BLaER1 (cell line): ENCODE results near the gene RAB26.
"Not testable (repeated sequence)": the region's sequence is repeated elsewhere in the genome, so short reads cannot be mapped to it uniquely, and the experiment has no call there.

Experiments used
- H3K27ac ChIP-seq: shearing (Covaris generic); formaldehyde crosslinking; 2 replicates; pipeline ENCODE4 v1.8.1; 2022
- H3K27me3 ChIP-seq: shearing (Covaris generic); formaldehyde crosslinking; 2 replicates; pipeline ENCODE4 v1.8.1; 2022
- H3K36me3 ChIP-seq: shearing (Covaris generic); formaldehyde crosslinking; 2 replicates; pipeline ENCODE4 v1.8.1; 2022
- H3K4me1 ChIP-seq: shearing (Covaris generic); formaldehyde crosslinking; 2 replicates; pipeline ENCODE4 v1.8.1; 2022
- H3K4me2 ChIP-seq: shearing (Covaris generic); formaldehyde crosslinking; 2 replicates; pipeline ENCODE4 v1.8.1; 2022
- H3K4me3 ChIP-seq: shearing (Covaris generic); formaldehyde crosslinking; 2 replicates; pipeline ENCODE4 v1.8.1; 2022
- H3K9ac ChIP-seq: shearing (Covaris generic); formaldehyde crosslinking; 2 replicates; pipeline ENCODE4 v1.8.1; 2022
- H3K9me3 ChIP-seq: shearing (Covaris generic); formaldehyde crosslinking; 2 replicates; pipeline ENCODE4 v1.8.1; 2022
- H4K20me1 ChIP-seq: shearing (Covaris generic); formaldehyde crosslinking; 2 replicates; pipeline ENCODE4 v1.8.1; 2022
- Cebpa-rat ChIP-seq: shearing (Covaris generic); IDR thresholded peaks from 2 replicates; pipeline ENCODE4 v1.8.1; 2022

RAB26 gene

DNA sequence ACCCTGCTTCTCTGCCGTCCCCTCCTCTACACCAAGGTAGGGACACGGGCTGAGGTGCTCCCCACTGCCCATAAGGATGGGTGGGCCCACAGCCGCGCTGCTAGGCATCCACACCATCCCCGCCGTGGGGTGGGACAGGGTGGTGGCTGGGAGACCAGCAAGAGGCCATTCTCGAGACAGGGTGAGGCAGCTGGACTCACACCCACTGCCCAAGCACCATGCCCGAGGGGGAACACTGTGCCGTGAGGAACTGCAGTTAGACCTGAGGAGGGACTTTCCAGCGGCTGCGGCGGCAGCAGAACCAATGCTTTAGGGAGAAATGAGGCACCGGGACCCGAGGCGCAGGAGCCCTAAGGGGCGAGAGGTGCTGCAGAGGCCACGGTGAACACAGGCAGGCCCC lies 26.0 kb upstream of the RAB26 start:
- Histone ChIP-seq H3K27me3 (no peaks in the 10 kb centered on the region), H3K9me3 (no peaks in the 10 kb centered on the region), H4K20me1 (peaks cover 82% of the 10 kb centered on the region), H3K36me3 (peaks cover under 1% of the 10 kb centered on the region; the same call in 1 of the 2 replicates), H3K4me2 (no peak overlapping the region), H3K4me1 (peaks cover 57% of the 10 kb centered on the region), H3K4me3 (no peak overlapping the region), H3K27ac (no peak overlapping the region), H3K9ac (no peak overlapping the region)
- no peak for TF ChIP-seq Cebpa-rat

GRCh38 chr16:2122934-2123683 lies 25.3 kb upstream of the RAB26 start:
- H3K4me3 ChIP-seq, H3K27me3 ChIP-seq, H3K9ac ChIP-seq, H3K9me3 ChIP-seq, H3K36me3 ChIP-seq, H3K27ac ChIP-seq: not testable (repeated sequence)
- Histone ChIP-seq H3K4me2 (peak overlapping the region; percentile 90), H4K20me1 (peaks cover 84% of the 10 kb centered on the region), H3K4me1 (peaks cover 59% of the 10 kb centered on the region)

GRCh38 chr16:2123706-2124376 lies 24.6 kb upstream of the RAB26 start:
- H3K9ac ChIP-seq = peak overlapping the region; percentile 80
- peak overlapping the region; percentile 86 for H3K27ac ChIP-seq
- H3K36me3 ChIP-seq, H3K9me3 ChIP-seq, H3K27me3 ChIP-seq: not testable (repeated sequence)
- H4K20me1 ChIP-seq = peaks cover 80% of the 10 kb centered on the region
- H3K4me2 ChIP-seq = peak overlapping the region; percentile 90
- peak overlapping the region; percentile 57 for H3K4me3 ChIP-seq
- peaks cover 64% of the 10 kb centered on the region for H3K4me1 ChIP-seq

DNA sequence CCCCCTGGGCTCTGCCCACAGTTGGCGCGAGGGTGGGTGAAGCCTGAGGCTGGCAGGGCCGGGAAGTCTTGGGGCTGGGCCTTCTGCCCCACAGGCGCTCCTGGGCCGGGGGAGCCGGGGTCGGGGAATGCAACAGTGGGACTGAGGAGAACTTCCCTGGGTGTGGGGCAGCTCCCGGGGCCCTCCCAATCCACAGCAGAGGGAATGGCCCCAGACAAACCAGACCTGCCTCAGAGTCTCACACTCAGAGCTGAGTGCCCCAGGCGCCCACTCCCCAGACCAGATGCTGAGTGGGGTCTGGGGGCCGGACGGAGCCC lies 24.1 kb upstream of the RAB26 start:
- H3K4me2 ChIP-seq = peak overlapping the region; percentile 90
- H3K36me3 ChIP-seq, H3K9me3 ChIP-seq, H3K27me3 ChIP-seq: not testable (repeated sequence)
- peaks cover 69% of the 10 kb centered on the region for H3K4me1 ChIP-seq
- peaks cover 76% of the 10 kb centered on the region for H4K20me1 ChIP-seq
- peak overlapping the region; percentile 57 for H3K4me3 ChIP-seq
- peak overlapping the region; percentile 80 for H3K9ac ChIP-seq
- peak overlapping the region; percentile 86 for H3K27ac ChIP-seq

GRCh38 chr16:2124694-2125444 lies 23.6 kb upstream of the RAB26 start:
- not testable (repeated sequence) for H3K27me3 ChIP-seq, H3K36me3 ChIP-seq, H3K9me3 ChIP-seq
- Histone ChIP-seq H4K20me1 (peaks cover 72% of the 10 kb centered on the region), H3K4me3 (peak overlapping the region; percentile 57), H3K4me2 (peak overlapping the region; percentile 90), H3K27ac (peak overlapping the region; percentile 86), H3K9ac (peak overlapping the region; percentile 80), H3K4me1 (peaks cover 74% of the 10 kb centered on the region)

GRCh38 chr16:2125609-2126008 lies 22.8 kb upstream of the RAB26 start:
- not testable (repeated sequence) for H3K27me3 ChIP-seq, H3K9me3 ChIP-seq, H3K36me3 ChIP-seq
- Histone ChIP-seq H3K4me2 (peak overlapping the region; percentile 90), H4K20me1 (peaks cover 74% of the 10 kb centered on the region), H3K27ac (peak overlapping the region; percentile 86), H3K4me3 (peak overlapping the region; percentile 57), H3K9ac (peak overlapping the region; percentile 80), H3K4me1 (peaks cover 81% of the 10 kb centered on the region)

DNA sequence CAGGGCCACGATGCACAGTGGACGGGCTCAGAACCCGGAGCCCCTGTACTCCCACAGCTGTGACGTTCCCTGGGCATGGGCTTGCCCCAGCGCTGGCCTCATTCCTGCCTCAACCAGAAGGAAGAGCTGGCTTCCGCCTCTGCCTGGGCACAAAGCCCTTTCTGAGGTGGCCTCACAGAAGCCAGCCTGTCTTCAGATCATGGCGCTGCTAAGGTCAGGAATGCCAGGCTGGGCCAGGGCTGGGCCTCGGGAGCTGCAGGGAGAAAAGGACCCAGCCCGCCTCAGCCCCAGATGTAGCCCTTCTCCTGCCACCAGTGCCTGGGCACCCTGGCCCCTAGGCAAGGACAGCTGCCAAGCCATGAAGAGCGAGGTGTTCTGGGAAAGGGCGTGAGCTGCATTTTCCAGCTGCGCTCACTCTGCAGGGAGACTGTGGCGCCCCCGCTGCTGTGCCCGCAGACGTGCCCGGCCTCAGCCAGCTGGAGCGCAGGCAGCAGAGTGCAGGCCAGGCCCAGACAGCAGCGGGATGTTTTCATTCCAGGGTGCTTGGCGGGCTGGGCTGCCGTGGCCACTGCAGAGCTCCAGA lies 22.2 kb upstream of the RAB26 start:
- H3K27me3 ChIP-seq, H3K36me3 ChIP-seq, H3K9me3 ChIP-seq, H3K4me3 ChIP-seq: not testable (repeated sequence)
- H3K4me1 ChIP-seq = peaks cover 80% of the 10 kb centered on the region
- peaks cover 70% of the 10 kb centered on the region for H4K20me1 ChIP-seq
- H3K9ac ChIP-seq = peak overlapping the region; percentile 80
- H3K4me2 ChIP-seq = peak overlapping the region; percentile 90
- H3K27ac ChIP-seq = peak overlapping the region; percentile 86; the same call in 1 of the 2 replicates

GRCh38 chr16:2126928-2127556 lies 21.4 kb upstream of the RAB26 start:
- not testable (repeated sequence) for H3K9ac ChIP-seq, H3K4me3 ChIP-seq

GRCh38 chr16:2127630-2128280 lies 20.7 kb upstream of the RAB26 start:
- Histone ChIP-seq H3K4me1 (peaks cover 67% of the 10 kb centered on the region), H4K20me1 (peaks cover 55% of the 10 kb centered on the region), H3K4me2 (peak overlapping the region; percentile 90; the same call in 1 of the 2 replicates)
- not testable (repeated sequence) for H3K36me3 ChIP-seq, H3K27ac ChIP-seq, H3K9ac ChIP-seq, H3K4me3 ChIP-seq, H3K27me3 ChIP-seq, H3K9me3 ChIP-seq

More at GRCh38 chr16:2126928-2127556, 21.4 kb upstream of the RAB26 start:
- H3K9me3 ChIP-seq, H3K36me3 ChIP-seq, H3K27me3 ChIP-seq: not testable (repeated sequence)
- peaks cover 72% of the 10 kb centered on the region for H3K4me1 ChIP-seq
- H3K27ac ChIP-seq = peak overlapping the region; percentile 58; the same call in 1 of the 2 replicates
- H3K4me2 ChIP-seq = peak overlapping the region; percentile 90
- H4K20me1 ChIP-seq = peaks cover 62% of the 10 kb centered on the region

GRCh38 chr16:2129251-2129650 lies 19.2 kb upstream of the RAB26 start:
- not testable (repeated sequence) for H3K9me3 ChIP-seq, H3K9ac ChIP-seq
- H3K4me2 ChIP-seq = peak overlapping the region; percentile 76

GRCh38 chr16:2129890-2130447 lies 18.5 kb upstream of the RAB26 start:
- not testable (repeated sequence) for H3K27me3 ChIP-seq, H3K9me3 ChIP-seq, H3K4me3 ChIP-seq, H3K36me3 ChIP-seq, H3K9ac ChIP-seq
- H3K27ac ChIP-seq = 0 out of 2 replicates have a peak overlapping the region, but pooled peaks have one; percentile 30
- peak overlapping the region; percentile 28; the same call in 1 of the 2 replicates for H3K4me2 ChIP-seq
- H4K20me1 ChIP-seq = peaks cover 42% of the 10 kb centered on the region
- peaks cover 57% of the 10 kb centered on the region for H3K4me1 ChIP-seq

More at GRCh38 chr16:2129251-2129650, 19.2 kb upstream of the RAB26 start:
- Histone ChIP-seq H3K4me1 (peaks cover 64% of the 10 kb centered on the region), H3K27ac (peak overlapping the region; percentile 76), H4K20me1 (peaks cover 49% of the 10 kb centered on the region)
- not testable (repeated sequence) for H3K36me3 ChIP-seq, H3K4me3 ChIP-seq, H3K27me3 ChIP-seq

GRCh38 chr16:2133797-2134196 lies 14.6 kb upstream of the RAB26 start:
- H3K9ac ChIP-seq, H3K27ac ChIP-seq, H3K27me3 ChIP-seq, H3K4me3 ChIP-seq, H3K9me3 ChIP-seq, H3K4me2 ChIP-seq, H3K36me3 ChIP-seq: not testable (repeated sequence)
- Histone ChIP-seq H4K20me1 (peaks cover 15% of the 10 kb centered on the region; the same call in 1 of the 2 replicates), H3K4me1 (peaks cover 33% of the 10 kb centered on the region)

- Histone ChIP-seq H3K4me1 (peaks cover 24% of the 10 kb centered on the region), H4K20me1 (peaks cover 14% of the 10 kb centered on the region; the same call in 1 of the 2 replicates), H3K27ac (peak overlapping the region; percentile 79), H3K9ac (peak overlapping the region; percentile 80), H3K4me2 (peak overlapping the region; percentile 54), H3K4me3 (peak overlapping the region; percentile 70)
- H3K27me3 ChIP-seq, H3K36me3 ChIP-seq, H3K9me3 ChIP-seq: not testable (repeated sequence)
Observed at GRCh38 chr16:2135071-2135470, 13.4 kb upstream of the RAB26 start.
